Smooth muscle cell of the brain vasculature (primary cell): ENCODE results near the gene LRRC37A2.
"Not testable (repeated sequence)": the region's sequence is repeated elsewhere in the genome, so short reads cannot be mapped to it uniquely, and the experiment has no call there.

ENCODE experiments used
- DNase-seq: peaks from one replicate; pipeline ENCODE4 v3.0.0-alpha.2; 2012; ENCODE audit warnings: low read depth, low spot score

Gene LRRC37A2

DNA sequence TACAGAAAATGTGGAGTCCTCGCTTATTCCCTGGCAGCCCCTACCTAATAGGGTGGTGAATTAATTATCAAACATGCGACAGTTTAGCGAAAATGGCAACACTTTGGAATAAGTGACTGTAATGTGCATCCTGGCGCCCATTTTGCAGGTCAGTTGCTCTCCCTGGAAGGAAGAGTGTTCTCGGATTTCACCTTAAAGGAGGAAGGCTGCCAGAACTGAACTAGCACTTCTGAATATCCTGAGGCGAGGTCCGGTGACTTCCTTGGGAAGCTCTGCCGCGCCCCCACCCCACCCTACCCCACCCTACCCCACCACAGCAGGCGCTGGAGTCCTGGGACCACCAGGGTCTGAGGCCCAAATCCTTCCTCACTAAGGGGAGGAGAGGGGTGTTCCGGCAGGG is at the start of gene LRRC37A2:
Gene LRRC37A2 (plus strand): TSS at position 301 of the 400 bp plus-strand sequence. CDS start 245 bp downstream, outside the sequence.
- DNase-seq: not testable (repeated sequence)

DNA sequence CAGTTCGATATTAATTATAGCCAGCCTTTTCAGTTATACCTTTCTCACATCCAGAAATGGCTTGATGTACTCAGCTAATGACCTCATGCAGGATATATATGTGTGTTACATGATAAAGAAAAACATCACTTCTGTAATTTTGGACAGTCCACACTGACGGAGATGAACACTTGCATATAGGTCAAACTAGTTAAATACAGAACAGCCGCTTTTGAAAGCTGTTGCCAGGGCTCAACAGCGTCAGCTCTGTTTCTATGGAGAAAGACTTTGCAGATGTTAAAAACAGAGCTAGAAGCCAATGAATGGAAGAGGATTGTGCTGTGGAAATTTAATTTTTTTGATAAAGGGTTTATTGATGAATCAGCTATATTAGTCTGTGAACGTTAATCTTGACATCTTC is 44.6 kb upstream of the LRRC37A2 start:
- not testable (repeated sequence) for DNase-seq

DNA sequence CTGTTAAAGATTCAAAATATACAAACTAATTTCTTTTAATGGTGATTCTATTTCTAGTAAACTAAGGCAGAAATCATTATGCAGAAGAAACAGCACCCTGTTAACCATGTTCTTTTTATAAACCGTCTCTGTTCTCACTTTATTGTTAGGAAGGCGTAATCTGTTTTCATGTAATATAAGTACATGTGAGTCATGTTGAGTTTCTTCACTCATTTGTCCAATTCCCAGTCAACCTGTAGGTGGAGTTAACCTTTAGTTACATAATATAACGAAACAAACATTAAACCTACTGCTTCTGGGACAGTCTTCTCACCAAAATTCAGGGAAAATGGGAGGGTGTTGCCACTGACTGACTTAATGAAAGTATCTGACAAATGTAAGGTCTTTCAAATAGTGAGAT is 37.8 kb upstream of the LRRC37A2 start:
- DNase-seq: not testable (repeated sequence)

DNA sequence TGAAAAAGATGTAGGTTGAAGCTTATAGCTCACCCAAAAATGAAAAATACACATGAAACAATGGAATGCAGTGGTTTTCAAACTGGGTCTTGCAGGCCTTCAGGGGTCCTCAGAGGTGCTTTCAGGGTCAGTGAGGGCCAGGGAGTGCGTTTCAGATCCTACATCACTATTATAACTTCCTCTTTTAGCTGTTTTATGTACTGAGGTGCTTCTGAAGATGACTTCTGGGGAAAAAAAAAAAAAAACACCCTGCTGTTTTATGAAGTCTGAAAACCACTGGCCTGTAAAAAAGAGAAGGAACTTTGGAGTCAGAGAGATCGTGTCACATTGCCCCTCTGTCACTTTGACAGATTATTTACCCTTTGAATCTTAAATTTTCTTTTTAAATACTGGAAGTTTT is 36.7 kb upstream of the LRRC37A2 start:
- not testable (repeated sequence) for DNase-seq

DNA sequence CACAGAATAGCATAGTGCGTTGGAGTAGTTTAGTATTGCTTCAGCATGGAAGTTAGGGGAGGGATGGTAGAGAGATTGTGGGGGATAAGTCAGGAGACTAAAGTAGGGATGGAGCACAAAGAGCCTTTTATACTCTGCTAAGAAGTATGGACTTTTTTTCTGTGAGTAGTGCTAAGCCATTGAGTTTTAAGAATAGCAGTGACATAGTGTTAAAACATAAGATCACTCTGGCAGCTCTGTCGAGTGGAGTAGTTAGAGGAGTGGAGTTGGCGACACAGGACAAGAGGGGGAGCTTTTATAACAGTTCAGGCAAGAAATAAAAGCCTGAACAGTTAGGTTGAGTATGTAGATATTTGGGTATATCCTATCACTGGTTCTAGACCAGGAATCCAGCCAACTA is 33.4 kb upstream of the LRRC37A2 start:
- DNase-seq: not testable (repeated sequence)

DNA sequence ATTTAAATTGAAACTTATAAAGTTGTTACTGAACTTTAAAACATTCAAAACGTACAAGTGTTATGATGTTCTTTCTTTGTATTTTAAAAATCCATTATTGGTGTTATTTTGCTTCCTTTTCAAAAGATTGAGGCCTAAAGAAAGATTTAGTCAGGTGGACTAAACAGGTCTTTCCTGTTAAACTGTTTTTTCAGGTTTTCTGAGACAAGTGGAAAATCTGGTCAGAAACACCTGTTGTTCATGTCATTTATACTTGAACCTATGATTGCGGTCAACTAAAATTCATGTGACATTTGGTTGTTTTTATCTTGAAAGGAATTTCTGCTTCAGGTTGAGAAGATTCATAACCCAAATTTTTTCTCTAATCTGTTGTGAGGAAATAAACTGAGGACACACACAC is 31.0 kb upstream of the LRRC37A2 start:
- DNase-seq: not testable (repeated sequence)

DNA sequence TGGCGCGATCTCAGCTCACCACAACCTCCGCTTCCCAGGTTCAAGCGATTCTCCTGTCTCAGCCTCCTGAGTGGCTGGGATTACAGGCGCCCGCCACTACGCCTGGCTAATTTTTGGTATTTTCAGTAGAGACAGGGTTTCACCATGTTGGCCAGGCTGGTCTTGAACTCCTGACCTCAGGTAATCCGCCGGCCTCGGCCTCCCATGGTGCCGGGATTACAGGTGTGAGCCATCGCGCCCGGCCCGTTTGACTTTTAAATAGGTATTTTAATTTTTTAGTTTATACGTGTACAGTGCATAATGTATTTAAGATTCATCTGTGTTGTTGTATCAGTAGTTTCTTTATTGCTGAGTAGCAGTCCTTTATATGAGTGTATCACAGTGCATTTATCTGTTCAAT is 20.2 kb upstream of the LRRC37A2 start:
- DNase-seq: not testable (repeated sequence)

DNA sequence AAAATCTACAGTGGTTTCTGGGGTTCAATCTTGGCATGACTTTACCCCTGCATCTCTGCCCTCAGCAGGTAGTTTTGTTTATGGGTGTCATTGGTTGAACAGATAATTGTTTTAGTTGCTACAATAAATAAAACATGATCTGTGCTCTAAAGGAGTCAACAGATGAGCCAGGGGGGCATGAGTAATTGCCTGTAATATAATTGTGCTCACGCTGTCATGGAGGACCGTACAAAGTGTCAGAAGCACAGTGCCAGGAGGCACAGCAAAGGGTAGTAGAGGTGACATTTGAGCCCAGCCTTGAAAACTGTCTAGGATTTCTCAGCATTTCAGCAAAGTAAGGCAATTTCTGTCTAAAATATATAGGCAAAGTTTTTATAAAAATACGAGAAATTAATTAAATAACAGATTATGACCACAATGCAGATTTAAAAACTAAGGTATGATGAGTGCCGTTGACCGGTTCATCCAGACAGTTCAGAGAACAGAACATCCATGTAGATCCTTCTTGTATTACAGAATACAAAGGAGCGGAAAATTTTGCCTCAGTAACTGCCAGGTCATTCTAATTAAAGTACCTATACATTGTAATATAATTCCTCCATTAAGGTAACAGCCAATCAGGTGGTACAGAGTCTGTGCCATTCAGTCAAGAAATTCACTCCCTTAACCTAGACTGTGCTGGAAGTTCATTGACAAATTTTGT is 12.7 kb upstream of the LRRC37A2 start:
- not testable (repeated sequence) for DNase-seq

DNA sequence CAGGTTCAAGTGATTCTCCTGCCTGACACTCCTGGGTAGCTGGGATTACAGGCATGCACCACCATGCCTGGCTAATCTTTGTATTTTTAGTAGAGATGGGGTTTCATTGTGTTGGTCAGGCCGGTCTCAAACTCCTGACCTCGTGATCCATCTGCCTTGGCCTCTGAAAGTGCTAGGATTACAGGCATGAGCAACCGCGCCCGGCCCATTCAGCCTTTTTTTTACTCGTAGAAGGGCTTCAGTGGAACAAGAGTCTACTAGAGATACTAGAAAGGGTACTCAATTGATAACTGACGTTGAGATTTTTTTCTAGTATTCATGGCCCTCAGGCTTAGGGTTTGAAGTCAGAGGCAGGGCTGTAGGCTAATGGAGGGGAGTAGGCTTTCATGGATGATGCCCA is 6.4 kb upstream of the LRRC37A2 start:
- DNase-seq: not testable (repeated sequence)

DNA sequence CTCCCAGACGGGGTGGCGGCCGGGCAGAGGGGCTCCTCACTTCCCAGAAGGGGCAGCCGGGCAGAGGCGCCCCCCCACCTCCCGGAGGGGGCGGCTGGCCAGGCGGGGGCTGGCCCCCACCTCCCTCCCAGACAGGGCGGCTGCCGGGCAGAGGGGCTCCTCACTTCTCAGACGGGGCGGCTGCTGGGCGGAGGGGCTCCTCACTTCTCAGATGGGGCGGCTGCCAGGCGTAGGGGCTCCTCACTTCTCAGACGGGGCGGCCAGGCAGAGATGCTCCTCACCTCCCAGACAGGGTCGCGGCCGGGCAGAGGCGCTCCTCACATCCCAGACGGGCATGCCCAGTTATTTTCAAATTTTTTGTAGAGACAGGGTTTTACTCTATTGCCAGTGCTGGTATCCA is 22.4 kb downstream of the LRRC37A2 start:
- DNase-seq: not testable (repeated sequence)

DNA sequence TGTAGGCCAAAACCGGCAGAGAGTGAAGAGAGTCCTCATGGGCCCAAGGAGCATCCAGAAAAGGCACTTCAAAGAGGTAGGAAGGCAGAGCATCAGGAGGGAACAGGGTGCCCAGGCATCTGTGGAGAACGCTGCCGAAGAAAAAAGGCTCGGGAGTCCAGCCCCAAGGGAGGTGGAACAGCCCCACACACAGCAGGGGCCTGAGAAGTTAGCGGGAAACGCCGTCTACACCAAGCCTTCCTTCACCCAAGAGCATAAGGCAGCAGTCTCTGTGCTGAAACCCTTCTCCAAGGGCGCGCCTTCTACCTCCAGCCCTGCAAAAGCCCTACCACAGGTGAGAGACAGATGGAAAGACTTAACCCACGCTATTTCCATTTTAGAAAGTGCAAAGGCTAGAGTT is 36.3 kb downstream of the LRRC37A2 start:
- DNase-seq: not testable (repeated sequence)

DNA sequence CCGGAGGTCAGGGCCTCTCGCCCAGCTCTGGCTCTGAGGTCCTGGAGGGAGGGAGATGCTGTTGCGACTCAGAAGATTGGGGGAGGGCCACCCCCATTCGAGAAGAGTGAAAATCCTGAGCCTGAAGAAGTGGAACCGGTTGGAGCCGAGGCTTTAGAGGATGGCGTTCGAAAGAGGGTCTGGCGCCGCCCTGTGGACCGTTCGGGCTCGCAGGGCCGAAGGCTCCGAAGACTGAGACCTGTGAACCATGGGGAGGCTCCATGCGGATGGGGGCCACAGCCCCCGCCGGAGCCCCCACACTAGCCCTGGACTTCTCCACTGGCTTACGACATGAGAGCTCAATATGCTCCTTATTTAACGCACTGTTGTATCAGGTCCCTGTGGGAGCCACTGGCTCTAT is 46.9 kb downstream of the LRRC37A2 start:
- DNase-seq: not testable (repeated sequence)

DNA sequence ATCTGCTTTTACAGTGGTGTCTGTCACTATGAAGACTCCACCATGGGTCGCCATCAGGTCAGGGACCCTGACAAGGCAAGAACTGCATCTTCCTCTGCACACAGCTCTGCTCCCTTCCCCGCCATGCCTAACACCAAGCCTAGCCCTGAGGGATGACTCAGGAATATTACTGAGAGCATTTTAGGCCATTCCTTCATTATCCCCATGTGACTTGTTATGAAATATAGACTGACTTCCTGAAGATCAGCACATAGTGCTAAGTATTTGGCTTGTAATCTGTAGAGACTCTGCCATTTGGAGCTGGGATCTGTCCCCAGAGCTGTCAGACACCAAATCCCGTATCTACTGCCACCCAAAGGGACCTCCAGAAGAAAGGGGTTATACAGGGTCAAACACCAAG is 47.8 kb downstream of the LRRC37A2 start:
- not testable (repeated sequence) for DNase-seq

DNA sequence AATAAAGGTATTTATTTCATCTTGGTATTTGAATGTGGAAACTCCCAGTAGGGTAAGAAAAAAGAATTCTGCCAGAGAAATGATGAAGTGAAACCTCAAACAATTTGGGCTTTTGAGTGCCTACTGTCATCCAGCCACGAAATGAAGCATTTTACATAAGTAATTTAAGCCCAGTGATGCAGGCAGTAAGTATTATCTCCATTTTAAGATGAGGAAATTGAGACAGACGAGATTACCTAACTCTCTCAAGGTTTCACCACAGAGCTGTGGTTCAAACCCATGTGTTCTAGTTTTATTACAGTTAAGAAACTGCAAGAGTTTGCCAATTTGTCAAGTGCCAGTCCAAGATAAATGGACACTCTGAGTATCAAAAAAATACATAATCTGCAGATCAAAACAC is 54.0 kb downstream of the LRRC37A2 start:
- DNase-seq: not testable (repeated sequence)

DNA sequence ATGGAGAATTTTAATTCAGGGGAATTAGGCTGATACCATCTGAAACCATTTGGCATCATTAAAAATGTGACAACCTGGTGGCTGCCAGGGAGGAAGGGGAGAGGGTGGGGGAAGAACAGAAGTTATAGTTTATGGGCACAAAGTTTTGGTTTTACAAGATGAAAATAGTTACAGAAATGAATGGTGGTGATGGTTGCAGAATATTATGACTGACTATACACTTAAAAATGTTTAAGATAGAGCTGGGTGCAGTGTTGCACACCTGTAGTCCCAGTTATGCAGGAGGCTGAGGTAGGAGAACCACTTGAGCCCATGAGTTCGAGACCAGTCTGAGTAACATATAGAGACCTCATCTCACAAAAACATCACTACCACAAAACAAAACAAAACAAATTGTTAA is 54.7 kb downstream of the LRRC37A2 start:
- not testable (repeated sequence) for DNase-seq

DNA sequence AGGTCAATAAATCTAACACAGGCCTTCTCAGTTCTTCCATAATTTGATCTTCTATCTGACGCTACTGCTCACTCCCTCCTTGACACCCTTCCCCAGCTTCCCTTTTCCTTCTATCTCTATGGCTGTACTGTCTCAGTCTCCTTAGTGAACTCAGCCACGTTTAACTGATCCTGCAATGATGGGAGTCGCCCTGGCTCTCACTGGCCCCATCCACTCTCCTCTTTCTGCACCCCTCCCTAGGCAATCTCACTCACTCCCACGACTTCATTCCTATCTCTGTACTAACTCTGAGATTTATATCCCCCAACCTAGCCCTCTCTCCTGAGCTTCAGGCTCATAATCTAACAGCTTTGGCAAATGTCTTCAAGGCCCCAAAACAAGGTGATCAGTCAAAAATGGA is 59.5 kb downstream of the LRRC37A2 start:
- DNase-seq: not testable (repeated sequence)

DNA sequence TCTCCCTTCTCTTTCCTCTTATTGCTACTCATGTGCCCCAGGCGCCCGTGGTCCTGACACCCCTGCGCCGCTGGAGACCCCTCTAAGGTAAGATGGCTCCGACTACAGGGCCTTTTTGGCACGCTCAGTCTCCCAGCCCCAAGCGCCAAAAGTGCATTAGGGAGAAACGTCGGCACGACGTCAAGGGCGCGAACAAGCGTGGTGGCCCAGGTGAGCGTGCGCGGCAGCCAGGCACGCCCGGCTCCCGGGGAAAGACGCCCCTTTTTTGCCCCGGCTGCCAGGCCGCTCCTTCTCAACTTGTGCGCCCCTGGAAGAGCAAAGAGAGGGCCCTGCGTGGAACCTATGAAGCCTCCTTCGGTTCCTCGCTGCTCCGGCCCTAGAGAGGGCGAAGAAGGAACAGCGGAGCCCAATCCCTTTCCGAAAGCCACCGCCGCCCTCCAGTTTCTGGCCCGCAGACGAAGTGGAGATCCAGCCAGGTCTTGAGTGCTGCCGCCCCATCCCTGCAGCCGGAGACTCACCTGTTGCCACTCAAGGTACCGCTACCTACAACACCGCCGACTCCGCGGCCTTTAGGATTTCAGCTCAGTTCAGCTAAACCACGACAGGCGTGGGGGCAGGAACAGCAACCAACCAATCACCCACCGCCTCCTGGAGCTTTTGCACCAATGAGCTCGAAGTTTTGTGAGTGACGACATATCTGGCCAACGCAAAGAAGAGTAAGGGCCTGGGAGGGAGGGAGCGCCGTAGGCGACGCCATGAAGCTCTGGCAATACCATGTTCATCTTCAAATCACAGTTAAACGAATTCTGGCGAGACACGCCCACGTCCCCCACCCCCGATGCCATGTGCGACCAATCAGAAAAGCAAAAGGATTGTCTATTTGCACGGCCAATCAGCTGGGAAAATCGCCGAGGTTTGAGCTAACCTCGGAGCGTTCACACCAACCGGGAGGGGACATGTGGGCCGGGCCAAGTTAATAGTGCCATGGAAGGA is 67.1 kb downstream of the LRRC37A2 start, which contains the start of gene ARL17A:
Gene ARL17A (minus strand): TSS at position 609 of the 993 bp plus-strand sequence. CDS start 3,369 bp downstream, outside the sequence.
- not testable (repeated sequence) for DNase-seq

DNA sequence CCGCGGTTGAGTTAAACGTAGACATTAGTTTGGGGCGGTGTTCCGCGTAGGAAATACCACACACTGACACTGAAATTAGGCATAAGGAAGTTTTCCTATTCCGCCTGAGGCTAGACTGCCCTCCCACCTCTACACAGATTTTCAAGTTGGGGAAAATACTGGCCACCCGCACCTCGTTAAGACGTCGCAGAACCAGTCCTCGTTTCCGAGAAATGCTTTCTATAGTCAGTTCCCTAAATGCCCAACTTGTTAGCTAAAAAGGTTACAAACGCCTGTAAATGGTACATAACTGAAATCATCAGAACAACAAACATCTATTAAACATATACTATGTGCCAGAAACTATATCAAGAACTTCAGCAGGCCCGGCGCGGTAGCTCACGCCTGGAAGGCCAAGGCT is 67.8 kb downstream of the LRRC37A2 start:
- not testable (repeated sequence) for DNase-seq

DNA sequence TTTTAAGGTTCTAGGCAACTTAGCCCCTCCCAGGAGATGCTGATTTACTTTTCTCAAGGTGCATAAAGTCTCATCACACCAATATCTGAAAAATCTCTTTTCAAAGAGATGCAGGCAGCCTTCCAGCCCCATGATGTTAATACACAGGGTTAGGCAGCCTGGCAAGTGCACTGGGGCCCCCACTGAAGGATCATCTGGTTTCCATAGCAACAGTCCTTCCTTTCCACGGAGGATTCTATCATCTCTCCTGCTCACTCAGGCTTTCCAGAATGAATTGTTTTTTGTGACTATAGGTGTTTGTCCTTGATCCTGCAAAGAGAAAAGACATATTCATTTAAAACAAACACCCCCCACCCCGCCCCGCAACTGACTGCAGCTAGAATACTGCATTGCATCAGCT is 73.2 kb downstream of the LRRC37A2 start:
- DNase-seq: not testable (repeated sequence)

DNA sequence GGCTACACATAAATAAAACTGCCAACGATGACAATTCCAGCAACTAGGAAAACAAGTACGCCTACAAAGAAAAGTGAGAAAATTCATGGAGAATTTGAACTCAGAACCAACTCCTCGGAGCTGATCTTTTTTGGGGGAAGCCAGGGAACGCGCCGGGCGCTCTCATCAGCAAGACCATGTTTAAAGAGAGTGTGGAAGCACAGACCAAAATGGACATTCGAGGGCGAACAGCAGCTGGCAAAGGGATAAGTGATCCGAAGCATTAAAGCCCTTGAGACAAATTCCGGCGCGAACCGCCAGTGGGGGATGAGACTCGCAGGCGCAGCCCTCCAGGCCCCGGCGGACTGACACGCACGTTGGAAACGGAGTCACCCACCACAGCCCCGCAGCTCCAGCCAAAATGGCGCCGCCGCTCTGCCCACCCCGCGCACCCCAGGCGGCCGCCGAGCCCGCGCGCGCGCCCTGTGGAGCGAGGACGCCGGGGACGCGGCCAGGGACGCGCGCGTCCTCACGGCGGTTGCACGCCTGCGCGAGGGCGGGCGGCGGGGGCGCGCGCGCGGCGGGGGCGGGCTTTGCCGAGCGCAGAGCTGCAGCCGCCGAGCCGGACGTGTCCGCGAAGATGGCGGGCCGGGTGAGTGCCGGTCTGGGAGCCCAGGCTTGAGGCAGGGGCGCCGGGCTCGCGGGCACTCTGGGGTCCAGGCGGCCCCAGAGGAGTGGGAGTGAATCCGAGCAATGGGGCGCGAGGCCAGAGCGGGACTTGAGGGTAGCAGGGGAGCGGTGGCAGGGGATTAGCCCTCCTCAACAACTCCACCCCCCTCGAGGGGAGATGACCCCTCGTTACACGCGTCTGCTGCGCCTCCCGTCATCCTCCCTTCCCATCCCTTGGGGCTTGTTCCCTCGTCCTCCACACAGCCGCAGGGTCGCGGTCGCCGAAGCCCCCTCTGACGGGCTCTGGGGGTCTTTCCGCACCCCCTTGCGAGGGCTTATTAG is 78.2 kb downstream of the LRRC37A2 start, which contains the start of gene NSF:
Gene NSF (plus strand): TSS at position 513 of the 990 bp plus-strand sequence. CDS start 107 bp downstream, at position 620.
- DNase-seq: not testable (repeated sequence)

DNA sequence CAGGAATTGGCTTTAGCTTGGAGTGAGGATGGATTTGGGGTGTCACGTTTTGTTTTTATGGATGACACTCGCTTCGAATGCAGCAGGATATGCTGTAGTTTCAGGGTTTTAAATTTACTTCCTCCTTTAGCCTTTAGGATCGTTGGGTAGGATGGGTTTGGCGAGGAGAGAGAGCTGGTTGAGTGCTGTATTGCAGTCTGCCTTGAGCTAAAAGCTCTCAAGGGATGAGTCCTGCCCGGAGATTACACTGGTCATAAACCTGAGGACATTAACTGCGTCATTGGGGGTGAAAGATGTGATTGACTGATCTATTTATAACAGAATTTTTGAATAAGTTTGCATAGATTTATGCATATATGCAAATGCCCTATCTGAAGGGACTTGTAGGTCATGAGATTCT is 79.1 kb downstream of the LRRC37A2 start:
- not testable (repeated sequence) for DNase-seq
